ENCODE data around the gene MYT1. TPM values are rescaled to one million over a fixed set of nuclear protein-coding genes. Genes with fewer than 3 reads are reported as not detected.
A peak's percentile ranks its signal among the peaks of the same experiment; 100 is the strongest.

Gene MYT1
- total RNA-seq, 2 donors from 2014 or later: 0.16 TPM; not detected in 1

GRCh38 chr20:64158346-64159285 lies 5.6 kb upstream of the MYT1 start:
- Mint-ChIP-seq H3K36me3 (peaks cover 6% of the 10 kb centered on the region in 2 donors), H3K27ac (no peak overlapping the region), H3K9me3 (no peaks in the 10 kb centered on the region)
- ATAC-seq (no peak), DNase-seq (ENCODE audit: low spot score in 2 of 2) (no peak)

GRCh38 chr20:64159286-64159680 lies 5.0 kb upstream of the MYT1 start:
- Mint-ChIP-seq H3K27ac (no peak overlapping the region), H3K9me3 (no peaks in the 10 kb centered on the region), H3K36me3 (peaks cover 6% of the 10 kb centered on the region in 2 donors)
- DNase-seq (ENCODE audit: low spot score in 2 of 2) (no peak), ATAC-seq (no peak)

GRCh38 chr20:64159711-64160110 lies 4.5 kb upstream of the MYT1 start:
- no peak for DNase-seq (ENCODE audit: low spot score in 2 of 2)
- Mint-ChIP-seq H3K9me3 (no peaks in the 10 kb centered on the region), H3K36me3 (peaks cover 6% of the 10 kb centered on the region in 2 donors), H3K27ac (no peak overlapping the region)
- no peak for ATAC-seq

- no peak for DNase-seq (ENCODE audit: low spot score in 2 of 2)
- H3K9me3 Mint-ChIP-seq: no peaks in the 10 kb centered on the region
- peaks cover 6% of the 10 kb centered on the region in 2 donors for H3K36me3 Mint-ChIP-seq
- ATAC-seq: no peak
- no peak overlapping the region for H3K27ac Mint-ChIP-seq
Observed at GRCh38 chr20:64160118-64160517, 4.1 kb upstream of the MYT1 start.

GRCh38 chr20:64160526-64161355 lies 3.5 kb upstream of the MYT1 start:
- DNase-seq (ENCODE audit: low spot score in 2 of 2) (no peak), ATAC-seq (no peak)
- Mint-ChIP-seq H3K36me3 (peaks cover 6% of the 10 kb centered on the region in 2 donors), H3K27ac (no peak overlapping the region), H3K9me3 (no peaks in the 10 kb centered on the region)

GRCh38 chr20:64161356-64162238 lies 2.7 kb upstream of the MYT1 start:
- H3K9me3 Mint-ChIP-seq: no peaks in the 10 kb centered on the region
- DNase-seq (ENCODE audit: low spot score in 2 of 2) (peak in 1 of 2 donors; percentile 22), ATAC-seq (peak in 1 of 2 donors; percentile 40)
- no peak overlapping the region for H3K27ac Mint-ChIP-seq
- peaks cover 6% of the 10 kb centered on the region in 2 donors for H3K36me3 Mint-ChIP-seq

GRCh38 chr20:64162239-64162910 lies 1.9 kb upstream of the MYT1 start:
- DNase-seq (ENCODE audit: low spot score in 2 of 2) (no peak), ATAC-seq (no peak)
- Mint-ChIP-seq H3K36me3 (peaks cover 6% of the 10 kb centered on the region in 2 donors), H3K9me3 (no peaks in the 10 kb centered on the region), H3K27ac (no peak overlapping the region)

- ATAC-seq (no peak), DNase-seq (ENCODE audit: low spot score in 2 of 2) (no peak)
- Mint-ChIP-seq H3K36me3 (peaks cover 6% of the 10 kb centered on the region in 2 donors), H3K27ac (no peak overlapping the region), H3K9me3 (no peaks in the 10 kb centered on the region)
Observed at GRCh38 chr20:64163776-64164122, 503 bp upstream of the MYT1 start.

- H3K9me3 Mint-ChIP-seq: no peaks in the 10 kb centered on the region
- peaks cover 6% of the 10 kb centered on the region in 2 donors for H3K36me3 Mint-ChIP-seq
- H3K27ac Mint-ChIP-seq: no peak overlapping the region
- DNase-seq (ENCODE audit: low spot score in 2 of 2) (no peak), ATAC-seq (no peak)
Observed at GRCh38 chr20:64165866-64166600, 1.8 kb downstream of the MYT1 start.

- ATAC-seq: no peak
Observed at GRCh38 chr20:64166721-64167615, 2.7 kb downstream of the MYT1 start.

GRCh38 chr20:64167676-64168075 lies 3.4 kb downstream of the MYT1 start:
- H3K27ac Mint-ChIP-seq: peak overlapping the region in 1 of 2 donors; percentile 89
- DNase-seq (ENCODE audit: low spot score in 2 of 2) (no peak), ATAC-seq (no peak)
- no peaks in the 10 kb centered on the region for H3K9me3 Mint-ChIP-seq
- no peaks in the 10 kb centered on the region for H3K36me3 Mint-ChIP-seq

More at GRCh38 chr20:64166721-64167615, 2.7 kb downstream of the MYT1 start:
- H3K9me3 Mint-ChIP-seq: no peaks in the 10 kb centered on the region
- H3K36me3 Mint-ChIP-seq: no peaks in the 10 kb centered on the region
- H3K27ac Mint-ChIP-seq: no peak overlapping the region
- DNase-seq (ENCODE audit: low spot score in 2 of 2): no peak

GRCh38 chr20:64168381-64169090 lies 4.3 kb downstream of the MYT1 start:
- no peak for DNase-seq (ENCODE audit: low spot score in 2 of 2)
- Mint-ChIP-seq H3K27ac (no peak overlapping the region), H3K36me3 (no peaks in the 10 kb centered on the region), H3K9me3 (no peaks in the 10 kb centered on the region)
- ATAC-seq: no peak

- H3K9me3 Mint-ChIP-seq: no peaks in the 10 kb centered on the region
- no peaks in the 10 kb centered on the region for H3K36me3 Mint-ChIP-seq
- ATAC-seq: no peak
- no peak overlapping the region for H3K27ac Mint-ChIP-seq
- DNase-seq (ENCODE audit: low spot score in 2 of 2): no peak
Observed at GRCh38 chr20:64169091-64169560, 4.9 kb downstream of the MYT1 start.

- ATAC-seq: no peak
- no peak for DNase-seq (ENCODE audit: low spot score in 2 of 2)
- Mint-ChIP-seq H3K9me3 (no peaks in the 10 kb centered on the region), H3K36me3 (no peaks in the 10 kb centered on the region), H3K27ac (no peak overlapping the region)
Observed at GRCh38 chr20:64171211-64171610, 7.0 kb downstream of the MYT1 start.
